Activated CD4-positive, alpha-beta T cell treated with anti-CD3 and anti-CD28 coated beads, Interleukin-2, amount 50 U/mL, for 4 hours (primary cell): Measurements from ENCODE around the gene FOXP4.

ENCODE experiments used
- DNase-seq, 2 experiments: peaks; one replicate each; pipeline ENCODE4 v3.0.0-alpha.2; 2020

FOXP4 gene

DNA sequence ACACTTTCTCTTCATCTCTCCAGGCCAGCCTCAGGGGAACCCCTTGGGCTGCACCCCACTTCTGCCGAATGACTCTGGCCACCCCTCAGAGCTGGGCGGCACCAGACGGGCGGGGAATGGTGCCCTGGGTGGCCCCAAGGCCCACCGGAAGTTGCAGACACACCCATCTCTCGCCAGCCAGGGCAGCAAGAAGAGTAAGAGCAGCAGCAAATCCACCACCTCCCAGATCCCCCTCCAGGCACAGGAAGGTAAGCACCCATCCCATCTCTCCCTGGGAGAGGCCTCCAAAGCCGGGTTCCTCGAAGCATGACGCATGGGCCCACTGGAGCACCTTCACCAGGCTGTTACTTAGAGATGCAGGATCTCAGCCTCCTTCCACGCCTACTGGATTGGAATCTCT lies 103.4 kb downstream of the FOXP4 start:
- no peak for DNase-seq

- DNase-seq: no peak
These were observed 103.9 kb downstream of the FOXP4 start for GRCh38 chr6:41650120-41650519.

GRCh38 chr6:41651246-41651961 lies 105.2 kb downstream of the FOXP4 start:
- no peak for DNase-seq
